Measurements from ENCODE around the gene IQCH. TPM values are rescaled to one million over a fixed set of nuclear protein-coding genes. Genes with fewer than 3 reads are reported as not detected.
"Not testable (repeated sequence)": the region's sequence is repeated elsewhere in the genome, so short reads cannot be mapped to it uniquely, and the experiment has no call there.

Gene IQCH
- total and polyA plus RNA-seq, 9 donors: 0.69 to 1.8 (median 0.97) TPM

DNA sequence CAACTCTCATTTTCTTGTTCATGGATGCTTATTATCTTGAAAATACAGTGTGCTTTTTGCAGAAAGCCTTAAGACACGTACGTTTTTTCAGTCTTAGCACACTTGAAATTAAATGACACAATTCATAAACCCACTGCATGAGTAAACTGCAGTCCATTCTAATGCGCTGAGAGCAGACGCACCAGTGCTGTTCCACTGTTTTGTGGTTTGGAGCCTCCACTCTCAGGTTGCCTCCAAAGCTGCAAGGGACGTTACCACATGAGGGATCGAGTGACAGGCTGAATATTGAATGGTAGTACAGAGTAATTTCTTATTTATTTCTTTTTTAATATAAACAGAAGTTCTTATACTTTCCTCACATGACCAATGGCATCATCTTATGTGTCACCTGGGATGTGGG, 12.3 kb downstream of the IQCH start:
- Histone ChIP-seq H3K4me3 (ENCODE audit: low read length) (no peak overlapping the region), H3K27me3 (ENCODE audit: control insufficient read depth, insufficient read depth, low read length) (no peaks in the 10 kb centered on the region), H3K9me3 (replicated peaks; ENCODE audit: control insufficient read depth, low read depth, low read length) (no peaks in the 10 kb centered on the region), H3K36me3 (ENCODE audit: control insufficient read depth, insufficient read depth, low read length) (no peaks in the 10 kb centered on the region), H3K27ac (ENCODE audit: low read length) (no peak overlapping the region), H3K4me1 (ENCODE audit: control insufficient read depth, insufficient read depth, low read length) (no peaks in the 10 kb centered on the region)
- DNase-seq: no peak
- no CpG with 5 or more reads among the region's 6 CpGs for WGBS (ENCODE audit: insufficient coverage)

GRCh38 chr15:67267440-67267839, 12.9 kb downstream of the IQCH start:
- Histone ChIP-seq H3K4me3 (ENCODE audit: low read length) (no peak overlapping the region), H3K36me3 (ENCODE audit: control insufficient read depth, insufficient read depth, low read length) (no peaks in the 10 kb centered on the region), H3K9me3 (replicated peaks; ENCODE audit: control insufficient read depth, low read depth, low read length) (no peaks in the 10 kb centered on the region), H3K27me3 (ENCODE audit: control insufficient read depth, insufficient read depth, low read length) (no peaks in the 10 kb centered on the region), H3K27ac (ENCODE audit: low read length) (no peak overlapping the region), H3K4me1 (ENCODE audit: control insufficient read depth, insufficient read depth, low read length) (no peaks in the 10 kb centered on the region)
- DNase-seq: no peak
- WGBS (ENCODE audit: insufficient coverage): 54% methylated on average over 3 of the region's 3 CpGs

GRCh38 chr15:67267951-67268941, 13.7 kb downstream of the IQCH start:
- no peaks in the 10 kb centered on the region for H3K4me1 ChIP-seq (ENCODE audit: control insufficient read depth, insufficient read depth, low read length)
- no peaks in the 10 kb centered on the region for H3K9me3 ChIP-seq (replicated peaks; ENCODE audit: control insufficient read depth, low read depth, low read length)
- H3K36me3 ChIP-seq (ENCODE audit: control insufficient read depth, insufficient read depth, low read length): no peaks in the 10 kb centered on the region
- no peaks in the 10 kb centered on the region for H3K27me3 ChIP-seq (ENCODE audit: control insufficient read depth, insufficient read depth, low read length)
- no peak overlapping the region for H3K4me3 ChIP-seq (ENCODE audit: low read length)
- H3K27ac ChIP-seq (ENCODE audit: low read length): no peak overlapping the region
- WGBS (ENCODE audit: insufficient coverage): no CpG with 5 or more reads among the region's 9 CpGs
- no peak for DNase-seq

- Histone ChIP-seq H3K27ac (ENCODE audit: low read length) (no peak overlapping the region), H3K9me3 (replicated peaks; ENCODE audit: control insufficient read depth, low read depth, low read length) (peaks cover 3% of the 10 kb centered on the region), H3K27me3 (ENCODE audit: control insufficient read depth, insufficient read depth, low read length) (no peaks in the 10 kb centered on the region), H3K4me1 (ENCODE audit: control insufficient read depth, insufficient read depth, low read length) (no peaks in the 10 kb centered on the region), H3K4me3 (ENCODE audit: low read length) (no peak overlapping the region), H3K36me3 (ENCODE audit: control insufficient read depth, insufficient read depth, low read length) (no peaks in the 10 kb centered on the region)
- no peak for DNase-seq
- no CpG with 5 or more reads among the region's 1 CpG for WGBS (ENCODE audit: insufficient coverage)
Observed at GRCh38 chr15:67274236-67274635, 19.6 kb downstream of the IQCH start.

DNA sequence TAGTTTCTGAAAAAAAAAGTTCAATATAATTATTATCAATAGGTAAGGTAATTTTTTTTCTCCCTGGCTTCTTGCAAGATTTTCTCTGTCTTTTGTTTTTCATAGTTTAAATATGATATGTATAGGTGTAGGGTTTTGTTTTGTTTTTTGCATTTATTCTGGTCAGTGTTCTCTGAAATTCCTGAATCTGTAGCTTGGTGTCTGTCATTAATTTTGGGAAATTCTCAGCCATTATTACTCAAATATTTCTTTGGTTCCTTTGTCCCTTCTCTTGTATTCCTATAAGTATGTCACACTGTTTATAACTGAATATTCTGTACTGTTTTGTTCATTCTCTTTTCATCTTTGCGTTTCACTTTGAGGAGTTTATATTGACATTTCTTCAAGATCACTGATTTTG, 22.1 kb downstream of the IQCH start:
- Histone ChIP-seq H3K27me3 (ENCODE audit: control insufficient read depth, insufficient read depth, low read length) (no peaks in the 10 kb centered on the region), H3K4me3 (ENCODE audit: low read length) (no peak overlapping the region), H3K9me3 (replicated peaks; ENCODE audit: control insufficient read depth, low read depth, low read length) (peaks cover 3% of the 10 kb centered on the region), H3K4me1 (ENCODE audit: control insufficient read depth, insufficient read depth, low read length) (no peaks in the 10 kb centered on the region), H3K27ac (ENCODE audit: low read length) (no peak overlapping the region), H3K36me3 (ENCODE audit: control insufficient read depth, insufficient read depth, low read length) (no peaks in the 10 kb centered on the region)
- no CpG with 5 or more reads among the region's 1 CpG for WGBS (ENCODE audit: insufficient coverage)
- no peak for DNase-seq

DNA sequence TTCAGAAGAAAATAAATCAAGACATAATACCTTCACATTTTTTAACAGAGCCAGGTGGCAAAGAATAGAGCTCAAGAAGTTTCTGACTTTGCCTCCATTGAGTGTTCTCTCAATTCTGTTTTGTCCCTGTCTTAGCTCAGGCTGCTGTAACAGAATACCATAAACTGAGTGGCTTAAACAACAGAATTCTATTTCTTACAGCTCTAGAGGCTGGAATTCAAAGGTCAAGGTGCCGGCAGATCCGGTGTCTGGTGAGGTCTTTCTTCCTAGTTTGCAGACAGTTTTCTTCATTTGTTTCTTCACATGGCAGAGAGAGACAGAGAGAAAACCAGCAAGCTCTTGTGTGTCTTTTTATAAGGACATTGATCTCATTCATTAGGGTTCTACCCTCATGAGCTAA, 25.6 kb downstream of the IQCH start:
- Histone ChIP-seq H3K27ac (ENCODE audit: low read length) (no peak overlapping the region), H3K27me3 (ENCODE audit: control insufficient read depth, insufficient read depth, low read length) (no peaks in the 10 kb centered on the region), H3K36me3 (ENCODE audit: control insufficient read depth, insufficient read depth, low read length) (no peaks in the 10 kb centered on the region), H3K4me1 (ENCODE audit: control insufficient read depth, insufficient read depth, low read length) (no peaks in the 10 kb centered on the region), H3K9me3 (replicated peaks; ENCODE audit: control insufficient read depth, low read depth, low read length) (no peaks in the 10 kb centered on the region), H3K4me3 (ENCODE audit: low read length) (no peak overlapping the region)
- WGBS (ENCODE audit: insufficient coverage): no CpG with 5 or more reads among the region's 2 CpGs
- no peak for DNase-seq

- no peak for DNase-seq
- Histone ChIP-seq H3K36me3 (ENCODE audit: control insufficient read depth, insufficient read depth, low read length) (no peaks in the 10 kb centered on the region), H3K27me3 (ENCODE audit: control insufficient read depth, insufficient read depth, low read length) (no peaks in the 10 kb centered on the region), H3K9me3 (replicated peaks; ENCODE audit: control insufficient read depth, low read depth, low read length) (peaks cover 4% of the 10 kb centered on the region), H3K4me3 (ENCODE audit: low read length) (no peak overlapping the region), H3K4me1 (ENCODE audit: control insufficient read depth, insufficient read depth, low read length) (no peaks in the 10 kb centered on the region), H3K27ac (ENCODE audit: low read length) (no peak overlapping the region)
- no CpG with 5 or more reads among the region's 1 CpG for WGBS (ENCODE audit: insufficient coverage)
Observed at GRCh38 chr15:67281714-67282113, 27.1 kb downstream of the IQCH start.

GRCh38 chr15:67285625-67286024, 31.0 kb downstream of the IQCH start:
- H3K9me3 ChIP-seq (replicated peaks; ENCODE audit: control insufficient read depth, low read depth, low read length); H3K4me1 ChIP-seq (ENCODE audit: control insufficient read depth, insufficient read depth, low read length); H3K27ac ChIP-seq (ENCODE audit: low read length); H3K27me3 ChIP-seq (ENCODE audit: control insufficient read depth, insufficient read depth, low read length); H3K4me3 ChIP-seq (ENCODE audit: low read length); DNase-seq; H3K36me3 ChIP-seq (ENCODE audit: control insufficient read depth, insufficient read depth, low read length): not testable (repeated sequence)

- H3K27ac ChIP-seq (ENCODE audit: low read length); H3K36me3 ChIP-seq (ENCODE audit: control insufficient read depth, insufficient read depth, low read length); DNase-seq; H3K27me3 ChIP-seq (ENCODE audit: control insufficient read depth, insufficient read depth, low read length); H3K9me3 ChIP-seq (replicated peaks; ENCODE audit: control insufficient read depth, low read depth, low read length); H3K4me3 ChIP-seq (ENCODE audit: low read length); H3K4me1 ChIP-seq (ENCODE audit: control insufficient read depth, insufficient read depth, low read length): not testable (repeated sequence)
- WGBS (ENCODE audit: insufficient coverage): no CpG with 5 or more reads among the region's 6 CpGs
Observed at GRCh38 chr15:67286400-67286799, 31.8 kb downstream of the IQCH start.

DNA sequence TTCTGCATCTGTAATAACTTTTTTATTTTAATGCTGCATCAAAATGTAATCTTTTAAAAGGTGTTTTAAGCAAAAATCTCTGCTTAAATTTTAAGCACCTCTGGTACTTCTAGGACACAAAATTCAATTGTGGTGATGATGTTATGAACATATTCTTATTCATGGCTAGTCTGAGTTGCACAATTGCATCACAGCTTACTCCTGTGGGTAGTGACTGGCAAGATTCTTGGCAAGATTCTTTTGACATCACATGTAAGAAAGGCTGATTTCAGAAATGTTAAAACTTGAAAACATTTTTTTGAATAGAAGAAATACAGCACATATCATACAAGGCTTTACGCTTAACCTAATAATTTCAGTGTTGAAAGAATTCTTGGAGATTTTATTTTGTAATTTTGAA, 35.7 kb downstream of the IQCH start:
- H3K4me1 ChIP-seq (ENCODE audit: control insufficient read depth, insufficient read depth, low read length): no peaks in the 10 kb centered on the region
- H3K27ac ChIP-seq (ENCODE audit: low read length): no peak overlapping the region
- H3K36me3 ChIP-seq (ENCODE audit: control insufficient read depth, insufficient read depth, low read length): no peaks in the 10 kb centered on the region
- peaks cover 4% of the 10 kb centered on the region for H3K9me3 ChIP-seq (replicated peaks; ENCODE audit: control insufficient read depth, low read depth, low read length)
- no peak overlapping the region for H3K4me3 ChIP-seq (ENCODE audit: low read length)
- no peak for DNase-seq
- no peaks in the 10 kb centered on the region for H3K27me3 ChIP-seq (ENCODE audit: control insufficient read depth, insufficient read depth, low read length)
- WGBS (ENCODE audit: insufficient coverage): no CpG with 5 or more reads among the region's 1 CpG

Measured in muscle of leg (tissue), 11 donors.